Prostate gland (tissue), 2 donors: ENCODE measurements around the gene DRAM1. TPM values are rescaled to one million over a fixed set of nuclear protein-coding genes. Genes with fewer than 3 reads are reported as not detected.

Source experiments
- DNase-seq: peaks from one replicate; pipeline ENCODE4 v3.0.0-alpha.2; 2019; ENCODE audit warnings: low spot score
- H3K27ac ChIP-seq, 2 donors: fragments of 200-600 bp; sonication (generic); 2 replicates each; pipeline ENCODE4 v1.5.1; 2017 to 2019
- H3K27me3 ChIP-seq: fragments of 200-600 bp; sonication (generic); replicated peaks from 2 replicates; pipeline ENCODE4 v1.5.1; 2019; ENCODE audit not compliant: insufficient read depth
- H3K36me3 ChIP-seq, 2 donors: fragments of 200-600 bp; sonication (generic); 1 replicate in 1 of 2; 2 replicates in 1 of 2; pipeline versions ENCODE4 v1.5.1 to v1.8.1; 2017 to 2019
- H3K4me1 ChIP-seq: fragments of 200-600 bp; sonication (generic); replicated peaks from 2 replicates; pipeline ENCODE4 v1.5.1; 2019
- H3K4me3 ChIP-seq, 2 donors: fragments of 200-600 bp; sonication (generic); 2 replicates each; pipeline ENCODE4 v1.5.1; 2017 to 2019
- H3K9me3 ChIP-seq: fragments of 200-600 bp; sonication (generic); 2 replicates; pipeline ENCODE4 v1.5.1; 2017
- CTCF ChIP-seq, 4 experiments: fragments of 200-600 bp in 2 of 4; fragments of 450-650 bp in 2 of 4; sonication (generic) in 2 of 4; IDR thresholded peaks; 1 replicate in 3 of 4; 2 replicates in 1 of 4; pipeline ENCODE4 v1.5.1; 2016 to 2019; ENCODE audit warnings: antibody characterized with exemption in 4 of 4, mild to moderate bottlenecking in 2 of 4, moderate library complexity in 2 of 4
- POLR2A ChIP-seq: fragments of 450-650 bp; IDR thresholded peaks from one replicate; pipeline ENCODE4 v1.6.1; 2016; ENCODE audit warnings: antibody characterized with exemption, mild to moderate bottlenecking
- POLR2AphosphoS5 ChIP-seq: sonication (generic); formaldehyde crosslinking; IDR thresholded peaks from one replicate; pipeline ENCODE4 v1.6.1; 2017; ENCODE audit warnings: antibody characterized with exemption
- WGBS: methylation state at CpG from one replicate; pipeline ENCODE4 v1.1.5; 2018; 5-methylcytosine and 5-hydroxymethylcytosine counted together
- intact Hi-C: fragments of 100-400 bp; cut with DNase I; formaldehyde crosslinking; loops from one replicate; pipeline ENCODE4 v1.14.2; 2022
- total RNA-seq, 2 donors: library from RNA; depleted of rRNA; stranded (reverse); fragments of >200 nt; gene quantifications; one replicate each; pipeline ENCODE4 v1.1.0, GENCODE V29; 2016

Gene DRAM1
- 10 to 100 TPM; 12.8 to 13.1 TPM for total RNA-seq

GRCh38 chr12:101876861-101877805 is at the start of gene DRAM1:
TSS of gene DRAM1 (plus strand) at chr12:101877580. CDS start at chr12:101877790, 210 bp downstream.
- TF ChIP-seq POLR2AphosphoS5: peak; percentile 69
- peak; percentile 81 for TF ChIP-seq POLR2A
- peak in 2 of 4 experiments; percentile 20 to 23 for TF ChIP-seq CTCF (IDR thresholded peaks at IDR 0.05)
- Histone ChIP-seq H3K36me3 (no peaks in the 10 kb centered on the region), H3K27ac (peak within 1 kb of the TSS; percentile 80 to 93), H3K4me1 (no peaks in the 10 kb centered on the region), H3K9me3 (no peaks in the 10 kb centered on the region), H3K27me3 (no peaks in the 10 kb centered on the region), H3K4me3 (peak within 1 kb of the TSS; percentile 48 to 76)
- peak; percentile 89 for DNase-seq
- intact Hi-C loops: no loop called here
- WGBS: 0% methylated on average over 82 of the region's 105 CpGs

- Histone ChIP-seq H3K4me3 (no peak overlapping the region), H3K9me3 (no peaks in the 10 kb centered on the region), H3K27ac (no peak overlapping the region), H3K27me3 (no peaks in the 10 kb centered on the region), H3K36me3 (no peaks in the 10 kb centered on the region), H3K4me1 (no peaks in the 10 kb centered on the region)
- 91% methylated on average over 6 of the region's 6 CpGs for WGBS
- DNase-seq: no peak
- TF ChIP-seq CTCF (IDR thresholded peaks at IDR 0.05): no peak
- TF ChIP-seq POLR2A: no peak
- no peak for TF ChIP-seq POLR2AphosphoS5
- intact Hi-C loops: loop anchor here (10.0 kb wide), 1 partner anchor 334 kb away; no protein-coding TSS in a partner anchor
Observed at GRCh38 chr12:101828463-101829196, 48.8 kb upstream of the DRAM1 start.

- intact Hi-C loops: loop anchor here (2.0 to 10.0 kb wide), 4 partner anchors 57 to 423 kb away; partner anchors contain the start of gene ARL1
- TF ChIP-seq CTCF (IDR thresholded peaks at IDR 0.05) (no peak), POLR2AphosphoS5 (no peak), POLR2A (no peak)
- Histone ChIP-seq H3K27me3 (no peaks in the 10 kb centered on the region), H3K9me3 (no peaks in the 10 kb centered on the region), H3K36me3 (no peaks in the 10 kb centered on the region), H3K27ac (peak overlapping the region; percentile 68 to 74), H3K4me1 (no peaks in the 10 kb centered on the region), H3K4me3 (peak overlapping the region; percentile 66 to 68)
- DNase-seq: peak; percentile 44
- 5% methylated on average over 11 of the region's 11 CpGs for WGBS
Observed at GRCh38 chr12:101829639-101830366, 47.6 kb upstream of the DRAM1 start.

- under 1% methylated on average over 33 of the region's 96 CpGs for WGBS
- Histone ChIP-seq H3K27me3 (no peaks in the 10 kb centered on the region), H3K9me3 (no peaks in the 10 kb centered on the region), H3K27ac (peak within 1 kb of the TSS; percentile 68 to 74), H3K4me3 (peak within 1 kb of the TSS; percentile 66 to 68), H3K36me3 (no peaks in the 10 kb centered on the region), H3K4me1 (no peaks in the 10 kb centered on the region)
- intact Hi-C loops: loop anchor here (2.0 to 10.0 kb wide), 3 partner anchors 58 to 423 kb away; partner anchors contain the start of gene ARL1
- TF ChIP-seq POLR2AphosphoS5 (peak; percentile 60), CTCF (IDR thresholded peaks at IDR 0.05) (peak; percentile 72 to 95 (median 84)), POLR2A (no peak)
- DNase-seq: peak; percentile 87
Observed at GRCh38 chr12:101830367-101831325, 46.7 kb upstream of the DRAM1 start, which contains the start of gene GNPTAB. TSS of gene GNPTAB (minus strand) at chr12:101830959. CDS start at chr12:101830675, 284 bp downstream.
